Heart left ventricle (tissue), 13 donors: ENCODE measurements around the gene TBCK.

Experiments
- CTCF ChIP-seq, 12 donors: fragments of 200-600 bp; sonication (generic) in 4 of 12; IDR thresholded peaks; one replicate each; pipeline versions ENCODE4 v1.5.0 to v1.8.0; 2018 to 2022; ENCODE audit warnings: antibody characterized with exemption in 12 of 12, mild to moderate bottlenecking in 5 of 12
- POLR2A ChIP-seq, 2 donors: fragments of 450-650 bp; IDR thresholded peaks; one replicate each; pipeline ENCODE4 v1.6.1; 2017; ENCODE audit warnings: antibody characterized with exemption in 2 of 2, mild to moderate bottlenecking in 2 of 2, moderate library complexity in 2 of 2
- donor health status: ischemic (EF 13 %, LVEDD 7.1; RV severe dilation, severe dysfunction).
- donor health status: DM: no; HTN: yes; CAD: no.
- donor health status: DM: no; HTN: no; CAD: no.
- donor health status: ischemic (EF 25% LVEDD 6.9; RV normal size, moderate dysfunction).
- donor health status: ischemic (EF 25% LVEDD 5.7; RV mildly dilated, moderate dysfunction).
- donor health status: ischemic (EF 35%, LVEDD 5.7; RV mildly dilated, moderate dysfunction).
- donor health status: nonischemic (EF 11% LVEDD 7.7; RV severe dilation, severe dysfunction).
- donor health status: DM: yes; HTN: yes; CAD: no.
- donor health status: PGD.
- donor health status: ischemic (EF 29% LVEDD 5.4; RV normal size, mild dysfunction).
- donor health status: nonischemic (EF 23%, LVEDD 6.1; RV moderate dilation, normal function).

- TF ChIP-seq CTCF (IDR thresholded peaks at IDR 0.05) (no peak), POLR2A (IDR thresholded peaks at IDR 0.05) (no peak)
Measured at GRCh38 chr4:106338671-106339070, 22.7 kb upstream of the TBCK start.
